HUDEP-2 (cell line): ENCODE measurements around the gene OPRL1.

Experiments used
- DNase-seq, 76 experiments: peaks; one replicate each; lab custom pipeline; 2025; ENCODE audit not compliant: unreplicated experiment in 76 of 76; lab: John Stamatoyannopoulos, UW

Gene OPRL1

DNA sequence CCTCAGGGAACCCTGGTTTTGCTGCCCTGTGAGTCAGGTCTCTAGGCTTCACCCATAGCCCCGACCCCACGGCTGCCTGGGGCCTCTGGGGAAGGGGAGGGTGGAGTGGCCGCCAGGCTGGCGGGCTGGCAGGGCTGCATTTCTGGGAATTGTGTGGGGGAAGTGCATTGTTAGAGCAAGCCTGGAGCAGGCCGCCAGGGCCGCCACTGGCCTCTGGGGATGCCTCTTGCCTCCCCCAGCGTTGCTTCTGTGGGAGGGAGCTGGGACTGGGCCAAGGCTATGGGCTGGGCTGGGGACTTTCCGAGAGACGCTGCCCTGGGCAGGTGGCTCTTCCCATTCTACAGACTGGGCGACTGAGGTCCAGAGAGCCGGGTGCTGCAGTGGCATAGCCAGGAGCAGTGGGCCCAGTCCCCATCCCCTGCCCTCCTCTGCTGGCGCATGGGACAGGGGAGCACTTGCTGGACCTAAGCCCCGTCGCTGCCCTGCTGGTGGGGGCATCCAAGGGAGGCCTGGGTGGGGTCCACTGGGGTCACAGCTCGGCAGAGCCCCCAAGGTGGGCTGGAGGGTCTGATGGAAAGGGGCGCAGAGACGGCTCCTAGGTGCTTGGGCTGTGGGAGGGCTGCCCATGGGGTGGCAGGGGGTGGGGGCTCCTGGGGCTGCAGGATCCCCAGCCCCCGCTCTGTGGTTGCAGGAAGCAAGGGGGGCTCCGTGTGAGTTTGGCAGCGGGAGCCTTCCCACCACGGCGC lies 23.8 kb upstream of the OPRL1 start:
- DNase-seq: peak in 8 of 76 experiments; percentile 31 to 58 (median 50)

GRCh38 chr20:64056639-64056888 lies 23.3 kb upstream of the OPRL1 start:
- no peak for DNase-seq

- DNase-seq: no peak
Observed at GRCh38 chr20:64056889-64057627, 22.8 kb upstream of the OPRL1 start.

DNA sequence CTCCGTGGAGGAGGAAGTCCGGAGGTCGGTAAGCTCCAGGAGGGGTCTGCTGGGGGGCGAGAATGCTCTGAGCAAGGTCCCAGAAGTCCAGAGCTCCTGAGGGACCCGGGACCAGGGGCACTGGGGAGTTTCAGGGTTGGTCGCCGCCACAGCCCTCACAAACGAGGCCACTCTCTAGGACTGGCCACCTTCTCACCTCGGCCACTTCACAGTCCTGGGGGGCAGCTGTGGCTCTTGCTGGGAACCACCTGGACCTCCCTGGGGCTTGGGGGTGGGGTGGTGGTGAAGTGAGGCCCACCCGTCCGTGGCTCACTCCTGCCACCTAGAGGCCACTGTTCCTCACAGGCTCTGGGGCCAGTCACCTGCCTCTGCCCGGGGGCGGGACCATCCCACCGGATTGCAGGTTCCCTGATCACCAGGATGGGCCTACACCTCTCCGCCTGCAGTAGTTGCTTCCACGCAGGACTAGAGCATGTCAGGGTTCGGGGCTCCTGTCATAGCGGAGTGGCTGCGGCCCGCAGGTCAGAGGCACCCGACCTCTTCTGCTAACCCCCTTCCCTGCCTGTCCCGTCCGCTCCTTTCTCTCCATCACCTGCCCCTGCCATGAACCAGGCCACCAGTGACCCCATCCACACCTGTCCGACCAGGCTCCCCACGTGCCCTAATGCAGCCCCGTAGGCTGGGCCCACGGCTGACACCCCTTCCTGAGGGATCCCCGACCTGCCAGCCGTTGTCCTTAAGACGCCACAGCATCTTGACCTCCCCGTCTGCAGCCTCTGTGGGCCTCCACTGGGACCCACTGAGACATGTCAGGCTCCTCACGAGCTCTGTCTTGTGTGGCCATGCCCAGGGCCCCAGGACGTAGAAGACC lies 22.0 kb upstream of the OPRL1 start:
- DNase-seq: peak in 48 of 76 experiments; percentile 7 to 74 (median 46)

DNA sequence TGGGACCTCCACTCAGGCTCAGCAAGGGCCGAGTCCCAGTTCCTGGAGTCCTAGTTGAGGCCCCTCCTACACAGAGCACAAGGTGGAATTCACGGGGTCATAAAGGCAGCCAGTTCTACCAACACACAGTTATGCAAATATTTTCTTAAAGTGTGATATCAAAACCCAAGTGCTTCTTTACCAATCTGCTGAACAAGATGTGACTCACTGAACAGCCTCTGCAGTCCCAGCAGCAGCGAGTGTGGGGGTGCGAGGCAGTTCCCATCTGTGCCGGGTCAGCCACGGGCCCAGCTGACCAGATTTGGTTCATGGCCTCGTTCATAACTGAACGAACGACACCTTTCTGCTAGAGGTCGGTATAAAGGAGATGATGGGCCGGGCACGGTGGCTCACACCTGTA lies 21.3 kb upstream of the OPRL1 start:
- DNase-seq: no peak

DNA sequence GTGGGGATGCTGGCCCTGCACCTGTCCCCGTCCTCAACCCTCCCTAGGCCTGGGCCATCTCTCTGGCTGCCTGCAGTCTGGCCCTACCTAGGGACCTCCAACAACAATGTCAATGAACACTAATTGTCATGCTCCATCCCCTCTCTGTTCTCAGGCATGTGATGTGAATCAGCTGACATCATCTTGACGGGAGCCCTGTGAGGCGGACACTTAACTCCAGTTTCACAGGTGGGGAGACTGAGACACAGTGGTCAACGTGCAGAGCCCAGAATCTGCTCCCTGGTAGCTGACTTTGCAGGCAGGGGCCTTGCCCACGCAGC lies 17.6 kb upstream of the OPRL1 start:
- no peak for DNase-seq

- peak in 73 of 76 experiments; percentile 30 to 95 (median 84) for DNase-seq
Observed at GRCh38 chr20:64062596-64063388, 17.1 kb upstream of the OPRL1 start, which contains the start of gene TCEA2. TSS of gene TCEA2 (plus strand) at chr20:64063198. CDS start at chr20:64063313, 115 bp downstream.

DNA sequence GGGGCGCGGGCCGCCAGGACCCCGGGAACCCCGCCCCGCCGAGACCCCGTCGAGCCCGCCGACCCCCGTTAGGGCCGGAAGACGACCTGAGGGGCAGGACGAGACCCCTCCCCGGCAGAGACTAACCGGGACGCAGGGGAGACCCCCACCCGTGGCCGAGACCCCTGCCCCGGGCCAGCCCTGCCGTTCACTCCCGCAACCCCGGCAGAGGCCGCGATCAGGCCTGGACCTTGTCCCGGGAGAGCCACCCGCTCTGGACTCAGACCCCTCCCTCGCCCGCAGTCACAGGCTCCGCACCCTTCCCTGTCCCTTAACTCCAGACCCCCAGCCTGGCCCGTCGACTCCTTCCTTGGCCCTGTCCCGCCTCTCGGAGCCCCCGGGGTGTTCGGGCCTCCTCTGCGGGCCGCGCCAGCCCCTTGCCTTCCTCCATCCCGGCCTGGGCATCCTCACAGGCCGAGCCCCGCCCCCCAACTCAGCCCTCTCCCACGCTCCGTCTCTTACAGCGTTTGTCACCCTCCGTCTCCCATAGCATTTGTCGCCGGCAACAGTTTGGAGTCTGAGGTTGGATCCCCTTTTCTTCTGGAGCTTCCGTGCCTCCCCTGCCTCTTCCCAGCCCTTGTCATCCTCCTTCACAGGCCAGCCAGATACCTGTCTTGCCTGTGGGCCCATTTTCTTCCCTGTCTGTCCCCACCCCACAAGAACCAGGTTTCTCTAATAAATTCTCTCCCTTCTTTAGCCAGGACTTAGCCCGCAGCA lies 16.3 kb upstream of the OPRL1 start:
- no peak for DNase-seq

DNA sequence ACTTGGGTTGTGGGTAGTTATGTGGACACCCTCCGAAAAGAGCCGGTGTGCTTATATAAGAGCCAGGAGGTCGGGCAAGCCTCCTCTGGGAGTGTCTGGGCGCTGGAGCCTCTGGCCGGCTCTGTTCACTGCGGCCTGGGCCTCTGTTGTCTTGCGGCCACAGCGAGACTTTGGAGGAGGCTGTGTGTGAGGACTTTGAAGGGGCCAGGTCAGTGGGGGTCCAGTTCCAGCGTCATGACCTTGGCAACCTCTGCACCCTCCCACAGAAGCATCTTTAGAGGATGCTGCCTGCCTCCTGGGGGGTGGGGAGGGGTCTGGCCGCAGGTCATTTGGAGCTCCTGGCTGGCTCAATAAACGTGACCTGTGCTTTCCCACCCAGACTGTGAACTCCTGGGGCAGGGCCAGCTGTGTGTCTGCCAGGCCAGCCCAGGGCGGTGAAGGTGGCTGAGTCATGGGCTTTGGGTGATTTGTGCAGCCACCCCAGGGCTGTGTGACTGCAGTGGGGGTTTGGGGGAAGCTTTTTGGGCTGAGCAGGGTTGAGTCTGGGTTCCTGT lies 15.7 kb upstream of the OPRL1 start:
- DNase-seq: peak in 60 of 76 experiments; percentile 8 to 72 (median 45)

- DNase-seq: no peak
Observed at GRCh38 chr20:64065062-64065973, 14.6 kb upstream of the OPRL1 start.

DNA sequence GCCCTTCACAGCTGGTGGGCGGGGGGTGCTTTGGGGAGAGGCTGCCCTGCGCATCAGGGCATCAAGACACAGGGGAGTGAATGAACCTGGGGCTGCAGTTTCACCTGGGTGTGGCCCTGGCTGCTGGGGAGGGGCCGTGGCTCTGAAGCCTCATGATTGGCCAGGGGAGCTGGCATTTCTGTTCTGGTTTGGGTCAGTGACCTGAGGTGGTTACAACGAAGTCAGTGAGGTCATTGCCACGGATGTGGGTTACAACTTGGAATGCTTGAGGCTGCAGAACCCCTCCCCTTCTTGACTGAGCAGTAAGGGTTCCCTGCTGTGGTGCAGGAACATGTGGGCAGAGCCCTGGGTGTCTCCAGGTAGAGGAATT lies 13.9 kb upstream of the OPRL1 start:
- peak in 8 of 76 experiments; percentile 19 to 40 (median 28) for DNase-seq

GRCh38 chr20:64067005-64067632 lies 12.8 kb upstream of the OPRL1 start:
- no peak for DNase-seq

GRCh38 chr20:64067733-64068307 lies 12.1 kb upstream of the OPRL1 start:
- DNase-seq: no peak

DNA sequence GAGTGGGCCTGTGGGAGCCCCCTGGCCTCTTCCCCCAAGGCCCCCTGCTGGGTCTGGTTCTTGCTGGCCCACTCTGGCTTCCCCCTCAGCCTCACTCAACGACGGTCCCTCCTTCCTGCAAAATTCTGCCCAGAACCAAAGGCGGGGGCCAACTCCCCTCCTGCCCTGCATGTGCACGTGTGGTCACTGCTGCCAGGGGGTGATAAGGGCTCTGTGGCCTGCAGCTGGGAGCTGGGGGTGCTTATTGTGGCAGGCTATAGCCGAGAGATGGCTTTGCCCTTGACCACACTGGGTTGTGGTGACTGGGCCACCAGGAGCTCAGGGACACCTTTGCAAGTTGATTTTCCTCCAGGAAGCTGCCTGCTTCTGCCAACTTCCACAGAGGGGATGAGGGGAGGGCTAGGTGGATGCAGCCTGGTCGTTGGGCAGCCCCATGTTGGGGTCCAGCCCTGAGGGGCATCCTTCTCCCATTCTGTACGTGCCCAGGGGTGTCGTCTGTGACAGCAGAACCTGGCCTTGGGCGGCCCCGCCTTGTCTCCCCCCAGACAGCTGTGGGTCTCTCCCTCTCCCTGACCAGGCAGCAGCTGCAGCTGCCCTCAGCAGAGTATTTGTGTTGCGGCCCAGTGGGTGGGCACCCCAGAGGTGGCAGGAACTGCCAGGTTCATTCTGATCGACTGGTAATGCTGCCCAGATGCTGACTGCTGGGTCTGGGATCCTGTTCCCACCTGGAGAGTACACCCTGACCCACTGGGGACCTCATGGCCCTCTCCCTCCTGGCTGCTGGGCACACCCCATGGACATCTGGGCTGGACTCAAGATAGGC lies 11.3 kb upstream of the OPRL1 start:
- peak in 51 of 76 experiments; percentile 7 to 71 (median 40) for DNase-seq

GRCh38 chr20:64069209-64069613 lies 10.7 kb upstream of the OPRL1 start:
- no peak for DNase-seq

GRCh38 chr20:64069614-64070243 lies 10.2 kb upstream of the OPRL1 start:
- DNase-seq: peak in 5 of 76 experiments; percentile 24 to 39 (median 33)
